K562 (cell line): ENCODE results near the gene MARK4. TPM values are rescaled to one million over a fixed set of nuclear protein-coding genes. Genes with fewer than 3 reads are reported as not detected.

Source experiments
- ATAC-seq: fragments of 200-7000 bp; cut with Tn5 transposase; 3 replicates; pipeline ENCODE4 v1.9.1; 2020; ENCODE audit warnings: moderate library complexity
- BruUV-seq: library from RNA; stranded (reverse); fragments of 400-500 nt; replicated peaks from 2 replicates; lab custom pipeline; 2021; lab: Mats Ljungman, UMichigan
- CTCF ChIA-PET: fragments of 300-600 bp; formaldehyde crosslinking; extraction: SDS; loops from one replicate; lab custom pipeline; 2021; ENCODE audit warnings: low intra/inter-chr PET ratio; lab: Yijun Ruan, JAX
- POLR2A ChIA-PET: fragments of 300-600, 350-650 bp; sonication (Branson Sonifier 250); formaldehyde crosslinking; extraction: SDS; loops from one replicate; lab custom pipeline; 2021; ENCODE audit warnings: antibody characterized with exemption, inconsistent platforms; lab: Yijun Ruan, JAX
- DNase-seq, 4 experiments: peaks; one replicate each; pipeline versions ENCODE4 v3.0.0 to v3.0.0-alpha.2; 2011 to 2018; ENCODE audit warnings: low spot score in 3 of 4, mixed read lengths in 3 of 4; ENCODE audit errors: extremely low read depth in 1 of 4
- FAIRE-seq: peaks from 2 replicates; lab custom pipeline; 2011; peaks lifted over from hg19 to GRCh38; lab: Jason Lieb, UNC
- H2AFZ ChIP-seq: 2 replicates; pipeline ENCODE4 v1.6.0; 2011; ENCODE audit warnings: low read depth, low read length, control low read depth, inconsistent platforms
- H3K27ac ChIP-seq: fragments of 200-600 bp; 3 replicates; pipeline ENCODE4 v1.8.0; 2011; ENCODE audit warnings: low read depth, mild to moderate bottlenecking, control low read depth, inconsistent platforms, low read length, moderate library complexity, mixed read lengths; ENCODE audit errors: extremely low read depth
- H3K27me3 ChIP-seq, 2 experiments: fragments of 300-600 bp in 1 of 2; 2 replicates in 1 of 2; 3 replicates in 1 of 2; pipeline versions ENCODE4 v1.6.0 to v1.8.0; 2011; ENCODE audit warnings: inconsistent platforms in 2 of 2, low read length in 2 of 2, mild to moderate bottlenecking in 1 of 2, mixed read lengths in 1 of 2, moderate library complexity in 1 of 2; ENCODE audit not compliant: control insufficient read depth in 2 of 2, insufficient read depth in 2 of 2
- H3K36me3 ChIP-seq: fragments of 300-600 bp; 3 replicates; pipeline ENCODE4 v1.8.0; 2011; ENCODE audit warnings: mild to moderate bottlenecking, low read length, inconsistent platforms; ENCODE audit not compliant: control insufficient read depth, insufficient read depth
- H3K4me1 ChIP-seq, 2 experiments: fragments of 200-600 bp in 1 of 2; replicated peaks in 1 of 2; 2 replicates in 1 of 2; 3 replicates in 1 of 2; pipeline versions ENCODE4 v1.5.1 to v1.8.0; 2011; ENCODE audit warnings: inconsistent platforms in 2 of 2, low read length in 2 of 2, mild to moderate bottlenecking in 1 of 2, mixed read lengths in 1 of 2, moderate library complexity in 1 of 2; ENCODE audit not compliant: control insufficient read depth in 2 of 2, insufficient read depth in 2 of 2
- H3K4me2 ChIP-seq: 2 replicates; pipeline ENCODE4 v1.6.1; 2011; ENCODE audit warnings: low read length, control low read depth, inconsistent platforms, mixed read lengths; ENCODE audit not compliant: insufficient read depth
- H3K4me3 ChIP-seq: fragments of 200-600 bp; sonication (generic), shearing (Covaris generic); 2 replicates; pipeline ENCODE4 v1.5.1; 2016; ENCODE audit warnings: control low read depth, inconsistent platforms
- H3K79me2 ChIP-seq: fragments of 200-600 bp; 3 replicates; pipeline ENCODE4 v1.8.0; 2011; ENCODE audit warnings: low read length, inconsistent platforms; ENCODE audit not compliant: control insufficient read depth, insufficient read depth
- H3K9ac ChIP-seq, 2 experiments: 2 replicates each; pipeline versions ENCODE4 v1.6.0 to v1.6.1; 2011; ENCODE audit warnings: low read depth in 2 of 2, low read length in 2 of 2, control low read depth in 1 of 2, inconsistent platforms in 1 of 2, mild to moderate bottlenecking in 1 of 2, mixed read lengths in 1 of 2; ENCODE audit not compliant: insufficient read depth in 1 of 2
- H3K9me1 ChIP-seq: one replicate; pipeline ENCODE4 v1.6.0; 2011; ENCODE audit warnings: inconsistent platforms, mild to moderate bottlenecking, low read length, moderate library complexity; ENCODE audit not compliant: control insufficient read depth, insufficient read depth
- H3K9me3 ChIP-seq: replicated peaks from 2 replicates; pipeline ENCODE4 v1.5.1; 2011; ENCODE audit warnings: low read depth, low read length, inconsistent platforms; ENCODE audit not compliant: control insufficient read depth, insufficient read depth
- H4K20me1 ChIP-seq: replicated peaks from 2 replicates; pipeline ENCODE4 v1.6.1; 2011; ENCODE audit warnings: low read length, inconsistent platforms, mixed read lengths; ENCODE audit not compliant: control insufficient read depth, insufficient read depth
- ATF7 ChIP-seq: fragments of 450-650 bp; IDR thresholded peaks from 2 replicates; pipeline ENCODE4 v1.7.1; 2014; ENCODE audit warnings: mild to moderate bottlenecking, moderate library complexity
- BCOR ChIP-seq: fragments of 450-650 bp; IDR thresholded peaks from 2 replicates; pipeline ENCODE4 v1.6.1; 2016
- IFI16 ChIP-seq: fragments of 250-450 bp; sonication (Bioruptor Pico); IDR thresholded peaks from 2 replicates; pipeline ENCODE4 v2.1.2; 2022; ENCODE audit warnings: mild to moderate bottlenecking, inconsistent platforms
- KDM1A ChIP-seq, 2 experiments: fragments of 450-650 bp; IDR thresholded peaks; 2 replicates each; pipeline ENCODE4 v1.6.1; 2016; ENCODE audit warnings: mild to moderate bottlenecking in 2 of 2
- RBM25 ChIP-seq: fragments of 200-400 bp; formaldehyde crosslinking; IDR thresholded peaks from 2 replicates; pipeline ENCODE4 v1.6.1; 2018; ENCODE audit warnings: low read length, low read depth, moderate library complexity; ENCODE audit not compliant: severe bottlenecking
- RCOR1 ChIP-seq, 2 experiments: IDR thresholded peaks; 2 replicates each; pipeline ENCODE4 v1.6.1; 2012; ENCODE audit warnings: low read depth in 2 of 2, low read length in 2 of 2, borderline replicate concordance in 1 of 2, improper control_type of control experiment in 1 of 2
- TAF1 ChIP-seq: IDR thresholded peaks from 2 replicates; pipeline ENCODE4 v1.6.1; 2011; ENCODE audit warnings: mild to moderate bottlenecking, low read length, moderate library complexity; ENCODE audit not compliant: insufficient read depth, control insufficient read depth, severe bottlenecking; ENCODE audit errors: extremely low read depth
- WGBS: fragments of 100-300 bp; shearing (Covaris generic); methylation state at CpG from one replicate; pipeline ENCODE4 v1.1.6; 2016; ENCODE audit warnings: low coverage, mixed read lengths; ENCODE audit not compliant: insufficient coverage; ENCODE audit errors: missing lambda C conversion rate; 5-methylcytosine and 5-hydroxymethylcytosine counted together
- in situ Hi-C: fragments of 300-500 bp; cut with MboI; formaldehyde crosslinking; loops from 4 replicates; pipeline ENCODE4 v1.15.0; 2018; ENCODE audit warnings: inconsistent platforms, mixed read lengths
- intact Hi-C: fragments of 100-400 bp; cut with micrococcal nuclease; formaldehyde crosslinking; loops from 2 replicates; pipeline ENCODE4 v1.14.2; 2022
- polyA plus RNA-seq, 8 experiments: library from polyadenylated mRNA; depleted of rRNA in 4 of 8; stranded (reverse) in 5 of 8; unstranded in 3 of 8; fragments of >200 nt; fragmentation: Nextera tagmentation in 2 of 8; fragmentation: Illumina TruSeq in 1 of 8; extraction: Ambion mirVana in 2 of 8; extraction: Trizol in 1 of 8; gene quantifications; 2 replicates each; pipeline versions ENCODE4 v1.2.1 to v1.2.3, GENCODE V29; 2011 to 2014; ENCODE audit warnings: inconsistent platforms in 1 of 8, missing spikeins in 1 of 8
- total RNA-seq, 7 experiments: library from RNA; depleted of rRNA in 6 of 7; stranded (reverse); fragments of >200 nt in 6 of 7; fragmentation: Illumina TruSeq in 2 of 7; extraction: Trizol in 2 of 7; gene quantifications; 2 replicates each; pipeline versions ENCODE4 v1.2.1 to v1.2.3, GENCODE V29; 2011 to 2021; ENCODE audit warnings: low replicate concordance in 1 of 7

Gene MARK4
- total and polyA plus RNA-seq, 9 of the 15 experiments (the other 6 are each of a cell fraction or from before 2014, with no cell fraction given), result 0.52 to 29.4 (median 8.6) TPM

- DNase-seq, result no peak
- WGBS, result 85% methylated on average over 6 of the region's 21 CpGs
- no peaks in the 10 kb centered on the region for H3K79me2 ChIP-seq
- ChIA-PET POLR2A (no interaction called here), CTCF (no interaction called here)
- no peak overlapping the region for H3K27ac ChIP-seq
- in situ Hi-C loops, result no loop called here
- no peaks in the 10 kb centered on the region for H3K9me1 ChIP-seq
- H3K27me3 ChIP-seq, result no peaks in the 10 kb centered on the region
- no peak overlapping the region for H3K4me2 ChIP-seq
- no peak overlapping the region for H2AFZ ChIP-seq
- TF ChIP-seq BCOR (peak; percentile 85), KDM1A (IDR thresholded peaks at IDR 0.05) (peak; percentile 27 to 77; a peak in 2 of 4 replicates), RBM25 (peak; percentile 84), IFI16 (CRISPR knock-in tag) (no peak), RCOR1 (IDR thresholded peaks at IDR 0.05; ENCODE audit: borderline replicate concordance in 1 of 2, low read depth in 2 of 2, low read length in 2 of 2) (0 out of 4 replicates have a peak, but pooled peaks of 1 of the 2 experiments have one; percentile 4), ATF7 (no peak), TAF1 (no peak)
- TF ChIP-seq, all 486 proteins: peak for 4
- FAIRE-seq (no peak), ATAC-seq (no peak)
- intact Hi-C loops, result no loop called here
- Histone ChIP-seq H3K36me3 (peaks cover 38% of the 10 kb centered on the region; the same call in 2 of the 3 replicates), H3K9me3 (no peaks in the 10 kb centered on the region), H4K20me1 (no peaks in the 10 kb centered on the region), H3K4me3 (no peak overlapping the region), H3K9ac (peak overlapping the region in 1 of 2 experiments; percentile 5; a peak in 1 of 4 replicates), H3K4me1 (peaks cover 17 to 27% of the 10 kb centered on the region in 2 experiments; a peak in 4 of 5 replicates)
- BruUV-seq, result no TSS peak
Observed at GRCh38 chr19:45271098-45271734, 20.1 kb downstream of the MARK4 start.
